Keratinocyte (primary cell): Measurements from ENCODE around the gene LHPP. TPM values are rescaled to one million over a fixed set of nuclear protein-coding genes. Genes with fewer than 3 reads are reported as not detected.

Experiments used
- DNase-seq: peaks from one replicate; pipeline ENCODE4 v3.0.0-alpha.2; 2011; ENCODE audit warnings: low read depth, missing footprints, low spot score
- FAIRE-seq: peaks from 2 replicates; lab custom pipeline; 2011; peaks lifted over from hg19 to GRCh38; lab: Jason Lieb, UNC
- H2AFZ ChIP-seq: 2 replicates; pipeline ENCODE4 v1.6.0; 2012; ENCODE audit warnings: low read length, control low read depth, inconsistent platforms; ENCODE audit not compliant: control insufficient read depth
- H3K27ac ChIP-seq: 2 replicates; pipeline ENCODE4 v1.5.1; 2011; ENCODE audit warnings: low read length; ENCODE audit not compliant: control insufficient read depth, insufficient read depth
- H3K27me3 ChIP-seq: 3 replicates; pipeline ENCODE4 v1.6.0; 2011; ENCODE audit warnings: low read length; ENCODE audit not compliant: control insufficient read depth, insufficient read depth; ENCODE audit errors: extremely low read depth
- H3K36me3 ChIP-seq, 2 experiments: 2 replicates in 1 of 2; 3 replicates in 1 of 2; pipeline ENCODE4 v1.5.1; 2011; ENCODE audit warnings: low read length in 2 of 2, mild to moderate bottlenecking in 1 of 2; ENCODE audit not compliant: control insufficient read depth in 2 of 2, insufficient read depth in 2 of 2; ENCODE audit errors: extremely low read depth in 1 of 2
- H3K4me1 ChIP-seq: 3 replicates; pipeline ENCODE4 v1.5.1; 2011; ENCODE audit warnings: low read length; ENCODE audit not compliant: control insufficient read depth, insufficient read depth; ENCODE audit errors: extremely low read depth
- H3K4me2 ChIP-seq: 3 replicates; pipeline ENCODE4 v1.6.0; 2011; ENCODE audit warnings: low read depth, low read length; ENCODE audit not compliant: control insufficient read depth, insufficient read depth; ENCODE audit errors: extremely low read depth
- H3K4me3 ChIP-seq, 3 experiments: fragments of 200-600 bp in 1 of 3; sonication (generic) in 1 of 3; 2 replicates in 2 of 3; 3 replicates in 1 of 3; pipeline ENCODE4 v1.5.1; 2011 to 2016; ENCODE audit warnings: low read length in 3 of 3, mild to moderate bottlenecking in 3 of 3, control low read depth in 2 of 3, inconsistent platforms in 1 of 3, low read depth in 1 of 3, mixed read lengths in 1 of 3, mixed run types in 1 of 3, moderate library complexity in 1 of 3; ENCODE audit not compliant: control insufficient read depth in 2 of 3, insufficient read depth in 2 of 3; ENCODE audit errors: extremely low read depth in 1 of 3
- H3K79me2 ChIP-seq: 2 replicates; pipeline ENCODE4 v1.6.0; 2012; ENCODE audit warnings: low read length; ENCODE audit not compliant: control insufficient read depth, insufficient read depth
- H3K9ac ChIP-seq: 3 replicates; pipeline ENCODE4 v1.6.0; 2011; ENCODE audit warnings: low read length; ENCODE audit not compliant: control insufficient read depth, insufficient read depth; ENCODE audit errors: extremely low read depth
- H3K9me1 ChIP-seq: 3 replicates; pipeline ENCODE4 v1.6.0; 2011; ENCODE audit warnings: low read length; ENCODE audit not compliant: control insufficient read depth, insufficient read depth; ENCODE audit errors: extremely low read depth
- H3K9me3 ChIP-seq: 2 replicates; pipeline ENCODE4 v1.5.1; 2012; ENCODE audit warnings: low read depth, low read length; ENCODE audit not compliant: control insufficient read depth
- H4K20me1 ChIP-seq: 3 replicates; pipeline ENCODE4 v1.6.0; 2011; ENCODE audit warnings: low read length; ENCODE audit not compliant: control insufficient read depth, insufficient read depth; ENCODE audit errors: extremely low read depth
- CTCF ChIP-seq, 3 experiments: IDR thresholded peaks in 1 of 3; conservative IDR thresholded peaks in 1 of 3; optimal IDR thresholded peaks in 1 of 3; 2 replicates in 2 of 3; 3 replicates in 1 of 3; pipeline versions ENCODE3 to v1.5.1; 2011; ENCODE audit warnings: low read length in 3 of 3, mild to moderate bottlenecking in 3 of 3, moderate library complexity in 2 of 3, control low read depth in 1 of 3, inconsistent platforms in 1 of 3; ENCODE audit not compliant: insufficient read depth in 2 of 3; ENCODE audit errors: extremely low read depth in 1 of 3
- EZH2 ChIP-seq: IDR thresholded peaks from one replicate; pipeline ENCODE4 v1.6.1; 2012; ENCODE audit warnings: inconsistent platforms, mild to moderate bottlenecking, low read length, moderate library complexity
- dilution Hi-C: fragments of 300-500 bp; cut with MboI; formaldehyde crosslinking; loops from one replicate; pipeline ENCODE4 v1.7.0; 2020; ENCODE audit warnings: low sequenced_read_pairs; ENCODE audit not compliant: extremely low pct_ligation_motif_present
- polyA plus RNA-seq, 5 experiments: library from polyadenylated mRNA; depleted of rRNA in 3 of 5; stranded (reverse) in 3 of 5; stranded (forward) in 1 of 5; unstranded in 1 of 5; fragments of >200 nt; gene quantifications; 1 replicate in 1 of 5; 2 replicates in 3 of 5; 3 replicates in 1 of 5; pipeline versions ENCODE4 v1.2.1 to v1.2.3, GENCODE V29; 2011 to 2012; ENCODE audit warnings: missing spikeins in 2 of 5, low read depth in 1 of 5, low replicate concordance in 1 of 5

The LHPP gene
- polyA plus RNA-seq, 1 donor (not counting 4 experiments of a cell fraction or from before 2014, with no cell fraction given), result 13.1 TPM

- H3K4me3 ChIP-seq, result peak overlapping the region in 1 of 3 experiments; percentile 11
- H3K27me3 ChIP-seq, result no peaks in the 10 kb centered on the region
- FAIRE-seq (no peak), DNase-seq (peak; percentile 44)
- dilution Hi-C loops, result no loop called here
- H3K9me1 ChIP-seq, result no peaks in the 10 kb centered on the region
- peak overlapping the region; percentile 81 for H2AFZ ChIP-seq
- TF ChIP-seq EZH2, result no peak
- no peak for TF ChIP-seq CTCF (optimal IDR thresholded peaks at IDR 0.05 in 1 of 3, IDR thresholded peaks at IDR 0.05 in 1 of 3, conservative IDR thresholded peaks at IDR 0.05 in 1 of 3; ENCODE audit: extremely low read depth in 1 of 3, insufficient read depth in 2 of 3, low read length in 3 of 3)
- no peaks in the 10 kb centered on the region for H3K9me3 ChIP-seq
- H3K4me1 ChIP-seq, result peaks cover 34% of the 10 kb centered on the region
- peaks cover 14% of the 10 kb centered on the region for H3K79me2 ChIP-seq
- H4K20me1 ChIP-seq, result no peaks in the 10 kb centered on the region
- peak overlapping the region; percentile 72 for H3K4me2 ChIP-seq
- H3K9ac ChIP-seq, result peak overlapping the region; percentile 77
- H3K36me3 ChIP-seq, result peaks cover 0 to 7% of the 10 kb centered on the region in 2 experiments
- peak overlapping the region; percentile 89 for H3K27ac ChIP-seq
Measured at GRCh38 chr10:124653811-124654651, 192.4 kb downstream of the LHPP start.

DNA sequence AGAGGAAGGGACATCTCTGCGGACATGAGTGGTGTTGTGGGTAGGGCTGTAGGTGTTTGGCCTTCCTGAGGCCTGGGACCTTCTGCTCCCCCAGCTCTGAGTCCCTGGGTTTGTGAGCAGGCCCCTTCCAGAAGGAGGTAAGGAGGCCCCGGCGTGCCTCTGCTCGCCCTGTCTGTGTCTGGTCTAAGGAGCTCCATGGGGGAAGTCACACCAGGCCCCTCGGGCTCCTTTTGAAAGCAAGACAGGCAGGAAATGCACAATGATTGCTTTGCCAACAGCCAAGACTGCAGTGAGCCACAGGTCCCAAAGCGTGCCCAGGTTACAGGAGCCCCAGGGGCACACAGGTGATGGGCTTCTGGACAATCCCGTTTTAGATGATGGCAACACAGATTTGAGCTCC is 193.1 kb downstream of the LHPP start:
- H3K27ac ChIP-seq, result peak overlapping the region; percentile 89
- H2AFZ ChIP-seq, result peak overlapping the region; percentile 81
- peak; percentile 64 for DNase-seq
- H3K27me3 ChIP-seq, result no peaks in the 10 kb centered on the region
- H3K4me2 ChIP-seq, result peak overlapping the region; percentile 72
- H3K4me3 ChIP-seq, result peak overlapping the region in 1 of 3 experiments; percentile 11
- no peak for TF ChIP-seq EZH2
- no peak for TF ChIP-seq CTCF (optimal IDR thresholded peaks at IDR 0.05 in 1 of 3, IDR thresholded peaks at IDR 0.05 in 1 of 3, conservative IDR thresholded peaks at IDR 0.05 in 1 of 3; ENCODE audit: extremely low read depth in 1 of 3, insufficient read depth in 2 of 3, low read length in 3 of 3)
- H3K36me3 ChIP-seq, result peaks cover 0 to 7% of the 10 kb centered on the region in 2 experiments
- no peaks in the 10 kb centered on the region for H3K9me3 ChIP-seq
- H3K9ac ChIP-seq, result peak overlapping the region; percentile 77
- H3K79me2 ChIP-seq, result peaks cover 14% of the 10 kb centered on the region
- FAIRE-seq, result peak; percentile 89
- dilution Hi-C loops, result no loop called here
- H3K9me1 ChIP-seq, result no peaks in the 10 kb centered on the region
- H3K4me1 ChIP-seq, result peaks cover 28% of the 10 kb centered on the region
- no peaks in the 10 kb centered on the region for H4K20me1 ChIP-seq
